Activated CD4-positive, CD25-positive, alpha-beta regulatory T cell treated with anti-CD3 and anti-CD28 coated beads, Interleukin-2, amount 50 U/mL, for 16 hours (primary cell): ENCODE results near the gene RPS6KA2.

Source experiments
- DNase-seq: peaks from one replicate; pipeline ENCODE4 v3.0.0-alpha.2; 2020; ENCODE audit warnings: low read depth, low spot score

RPS6KA2 gene

GRCh38 chr6:166503167-166503744, 123.8 kb downstream of the RPS6KA2 start:
- no peak for DNase-seq

- no peak for DNase-seq
Measured at GRCh38 chr6:166502453-166502852, 124.6 kb downstream of the RPS6KA2 start.

- DNase-seq = no peak
Measured at GRCh38 chr6:166501246-166501645, 125.8 kb downstream of the RPS6KA2 start.

DNA sequence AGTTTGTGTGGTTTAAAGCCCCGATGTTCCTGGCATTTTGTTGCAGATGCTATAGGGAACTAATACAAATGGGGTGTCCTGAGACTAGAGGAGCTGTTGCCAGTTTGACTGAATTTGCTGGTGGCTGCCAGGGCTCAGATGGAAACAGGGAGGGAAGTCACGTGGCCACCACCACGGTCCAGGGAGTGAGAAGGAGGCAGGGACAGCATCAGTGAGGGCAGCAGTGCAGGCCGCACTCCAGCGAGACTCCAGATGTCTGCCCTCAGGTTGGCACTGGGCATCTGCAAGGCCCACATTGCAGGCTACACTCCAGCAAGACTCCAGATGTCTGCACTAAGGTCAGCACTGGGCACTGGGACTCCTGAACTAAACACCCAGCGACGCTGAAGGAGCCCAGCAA, 126.8 kb downstream of the RPS6KA2 start:
- DNase-seq = no peak

DNA sequence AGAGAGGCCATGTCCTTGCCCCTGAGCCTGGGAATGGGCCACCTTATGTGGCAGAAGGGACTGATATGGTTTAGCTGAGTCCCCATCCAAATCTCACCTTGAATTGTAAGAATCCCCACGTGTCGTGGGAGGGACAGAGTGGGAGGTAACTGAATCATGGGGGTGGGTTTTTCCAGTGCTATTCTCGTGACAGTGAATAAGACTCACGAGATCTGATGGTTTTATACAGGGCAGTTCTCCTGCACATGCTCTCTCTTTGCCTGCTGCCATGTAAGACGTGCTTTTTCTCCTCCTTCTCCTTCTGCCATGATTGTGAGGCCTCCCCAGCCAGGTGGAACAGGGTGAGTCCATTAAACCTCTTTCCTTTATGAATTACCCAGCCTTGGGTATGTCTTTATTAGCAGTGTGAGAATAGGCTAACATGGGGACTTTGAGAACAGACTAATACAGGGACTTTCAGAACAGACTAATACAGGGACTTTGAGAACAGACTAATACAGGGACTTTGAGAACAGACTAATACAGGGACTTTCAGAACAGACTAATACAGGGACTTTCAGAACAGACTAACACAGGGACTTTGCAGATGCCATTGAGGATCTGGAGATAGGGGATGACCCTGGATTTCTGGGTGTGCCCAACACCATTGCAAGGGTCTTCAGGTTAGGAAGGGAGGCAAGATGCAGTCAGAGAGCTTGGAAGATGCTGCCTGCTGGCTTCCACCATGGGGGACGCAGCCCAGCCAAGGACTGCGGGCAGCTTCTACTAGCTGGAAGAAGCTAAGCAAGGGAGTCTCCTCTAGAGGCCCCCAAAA, 127.5 kb downstream of the RPS6KA2 start:
- no peak for DNase-seq

DNA sequence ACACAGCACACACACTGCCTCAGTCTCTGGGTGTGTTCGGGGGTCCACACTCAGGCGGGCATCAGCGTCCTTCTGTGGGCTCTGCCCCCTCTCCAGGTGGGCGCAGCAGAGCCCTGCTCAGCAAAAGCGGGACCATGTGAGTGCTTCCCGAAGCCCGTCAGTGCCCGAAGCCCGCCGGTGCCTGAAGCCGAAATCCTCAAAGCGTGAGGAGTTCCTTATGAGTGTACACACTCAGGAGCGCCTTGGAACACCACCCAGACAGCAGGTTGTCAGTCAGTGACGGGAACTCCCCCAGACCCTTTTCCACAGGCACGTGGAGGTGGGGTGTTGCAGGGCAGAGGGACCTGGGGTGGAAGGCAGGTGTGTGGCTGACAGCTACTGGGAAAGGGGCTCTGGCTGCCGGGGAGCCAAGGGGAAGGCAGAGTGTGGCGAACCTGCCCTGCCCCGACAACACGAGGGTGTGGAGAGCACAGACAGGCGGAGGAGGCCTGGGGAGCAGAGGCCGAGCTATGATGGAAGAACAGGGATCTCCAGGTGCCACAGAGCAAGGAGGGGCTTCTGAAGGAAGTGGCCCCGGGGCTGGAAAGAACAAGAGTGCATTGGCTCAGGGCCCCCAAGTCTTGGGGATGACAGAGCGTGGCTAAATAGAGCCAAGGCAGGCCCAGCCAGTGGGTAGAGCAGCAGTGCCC, 128.2 kb downstream of the RPS6KA2 start:
- DNase-seq = no peak

GRCh38 chr6:166498228-166498627, 128.8 kb downstream of the RPS6KA2 start:
- DNase-seq = no peak

GRCh38 chr6:166497087-166497899, 129.8 kb downstream of the RPS6KA2 start:
- DNase-seq = no peak

DNA sequence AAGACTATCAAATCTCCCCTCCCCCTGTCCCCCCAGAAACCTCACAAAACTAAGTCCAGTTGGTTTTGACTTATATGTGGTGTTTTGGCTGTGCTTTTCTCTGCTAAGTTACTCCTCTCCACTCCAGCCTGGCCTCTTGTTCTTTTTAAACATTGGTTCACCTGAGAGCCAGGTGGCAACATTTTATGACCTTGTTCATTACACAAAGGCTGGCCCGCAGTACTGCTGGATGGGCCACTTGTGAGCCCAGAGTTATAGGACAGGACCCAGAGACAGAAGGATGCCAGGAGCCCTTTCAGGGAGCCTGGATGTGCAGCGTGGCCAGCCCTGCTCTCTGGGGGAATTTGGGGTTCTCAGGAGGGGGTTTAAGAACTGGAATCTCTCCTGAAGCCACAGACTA, 130.6 kb downstream of the RPS6KA2 start:
- DNase-seq = no peak

DNA sequence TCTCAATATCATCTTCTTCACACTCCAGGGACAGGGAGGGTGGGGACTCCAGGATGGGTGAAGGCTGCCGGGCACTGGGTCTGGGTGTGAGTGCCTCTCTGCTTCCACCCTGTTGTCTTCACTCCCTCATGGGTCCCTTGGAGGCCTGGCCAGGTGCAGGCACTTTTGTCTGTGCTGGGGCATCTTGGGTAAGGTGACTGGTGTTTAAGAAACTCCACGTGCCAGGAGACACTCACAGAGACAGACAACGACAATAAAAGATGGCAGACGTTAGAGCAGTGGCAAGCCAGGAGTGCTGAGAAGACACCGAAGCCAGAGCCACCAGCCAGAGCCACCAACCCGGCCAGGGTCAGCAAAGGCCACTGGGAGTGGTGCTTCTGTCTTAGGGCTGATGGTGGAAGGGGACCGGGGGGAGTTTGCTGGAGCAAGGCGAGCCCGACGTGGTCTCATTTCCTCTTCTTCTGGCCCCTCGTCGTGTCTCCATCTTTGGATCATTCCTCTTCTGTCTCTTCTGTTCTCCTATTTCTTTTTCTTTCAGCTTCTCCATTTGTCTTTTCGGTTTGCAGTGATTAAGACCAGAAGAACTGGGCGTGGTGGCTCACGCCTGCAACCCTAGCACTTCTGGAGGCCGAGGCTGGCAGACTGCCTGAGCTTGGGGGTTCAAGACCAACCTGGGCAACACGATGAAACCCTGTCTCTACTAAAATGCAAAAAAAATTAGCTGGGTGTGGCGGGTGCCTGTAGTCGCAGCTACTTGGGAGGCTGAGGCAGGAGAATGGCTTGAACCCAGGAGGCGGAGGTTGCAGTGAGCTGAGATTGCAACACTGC, 131.3 kb downstream of the RPS6KA2 start:
- DNase-seq = no peak

DNA sequence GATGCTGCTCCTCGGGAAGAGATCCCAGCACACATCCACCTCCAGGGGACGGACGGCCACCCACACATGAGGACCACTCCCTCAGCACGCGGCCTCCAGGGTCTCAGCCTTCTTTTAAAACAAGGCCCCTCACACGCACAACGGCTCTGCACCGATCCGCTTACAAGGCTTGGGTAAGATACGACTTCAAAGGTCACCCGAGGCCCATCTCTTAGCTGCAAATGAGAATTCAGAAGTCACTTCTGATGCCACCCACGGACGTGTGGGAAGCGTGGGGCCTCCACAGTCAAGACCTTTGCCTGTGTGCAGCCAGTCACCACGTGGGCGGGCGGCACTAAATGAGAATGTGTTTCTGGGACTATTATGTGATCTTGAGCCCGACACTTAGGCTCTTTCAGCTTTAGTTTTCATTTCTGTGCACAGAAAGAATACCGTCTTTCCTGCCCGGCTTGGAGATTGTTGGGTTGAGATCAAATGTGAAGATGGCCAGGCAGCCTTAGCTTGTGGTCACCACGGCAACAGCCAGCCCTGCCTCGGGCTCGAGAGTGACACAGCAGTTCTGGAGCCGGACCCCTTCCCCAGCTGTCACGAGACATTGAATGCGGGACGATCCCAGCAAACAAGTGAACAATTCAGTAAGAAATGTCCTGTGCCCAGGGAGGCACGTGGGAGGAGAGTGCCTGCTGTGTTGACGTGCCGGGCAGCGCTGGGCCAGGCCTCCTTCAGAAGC, 132.1 kb downstream of the RPS6KA2 start:
- DNase-seq = no peak

DNA sequence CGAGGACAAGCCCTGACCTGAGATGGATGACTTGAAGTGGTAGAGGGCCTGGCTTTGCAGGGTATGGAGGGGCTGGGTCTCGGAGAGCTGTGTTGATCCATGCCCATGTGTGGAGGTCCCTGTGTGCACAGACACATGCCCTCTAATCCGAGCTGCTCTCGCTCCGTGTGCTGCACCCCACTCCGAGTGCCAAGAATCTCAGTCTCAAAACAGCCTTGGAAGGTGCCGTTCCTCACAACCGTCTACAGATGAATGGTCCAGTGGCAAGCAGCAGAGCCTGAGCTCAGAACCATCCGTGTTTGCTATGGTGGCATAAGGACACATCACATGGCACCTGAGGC, 133.0 kb downstream of the RPS6KA2 start:
- DNase-seq = no peak

DNA sequence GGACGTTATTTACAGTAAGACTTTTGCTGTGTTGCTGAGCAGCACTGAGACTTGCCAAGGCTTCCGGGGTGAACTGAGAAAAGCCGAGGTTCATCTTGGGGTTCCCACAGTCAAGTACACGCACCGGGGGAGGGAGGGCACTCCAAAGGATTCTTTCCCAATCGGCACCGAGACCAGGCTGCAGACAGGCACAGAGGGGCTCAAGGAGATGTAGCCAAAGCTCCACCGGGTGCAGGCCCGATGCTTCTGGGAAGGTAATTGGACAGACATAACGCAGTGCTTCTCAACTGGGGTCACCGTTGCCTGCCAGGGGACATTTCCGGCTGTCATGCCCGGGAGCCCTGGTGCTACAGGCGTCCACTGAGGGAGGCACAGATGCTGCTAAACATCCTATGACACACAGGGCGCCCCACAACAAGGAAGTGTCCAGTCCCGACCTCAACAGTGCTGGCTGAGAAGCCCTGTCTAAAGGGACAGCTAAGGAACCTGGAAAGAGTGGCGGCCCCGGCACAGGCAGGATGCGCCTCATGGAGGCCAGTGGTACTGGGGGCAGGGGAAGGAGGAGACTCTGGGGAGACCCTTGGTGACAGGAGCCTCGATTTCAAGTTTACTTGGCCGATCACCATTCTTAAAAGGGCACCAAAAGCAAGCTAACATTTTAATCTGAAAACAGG, 133.5 kb downstream of the RPS6KA2 start:
- no peak for DNase-seq

DNA sequence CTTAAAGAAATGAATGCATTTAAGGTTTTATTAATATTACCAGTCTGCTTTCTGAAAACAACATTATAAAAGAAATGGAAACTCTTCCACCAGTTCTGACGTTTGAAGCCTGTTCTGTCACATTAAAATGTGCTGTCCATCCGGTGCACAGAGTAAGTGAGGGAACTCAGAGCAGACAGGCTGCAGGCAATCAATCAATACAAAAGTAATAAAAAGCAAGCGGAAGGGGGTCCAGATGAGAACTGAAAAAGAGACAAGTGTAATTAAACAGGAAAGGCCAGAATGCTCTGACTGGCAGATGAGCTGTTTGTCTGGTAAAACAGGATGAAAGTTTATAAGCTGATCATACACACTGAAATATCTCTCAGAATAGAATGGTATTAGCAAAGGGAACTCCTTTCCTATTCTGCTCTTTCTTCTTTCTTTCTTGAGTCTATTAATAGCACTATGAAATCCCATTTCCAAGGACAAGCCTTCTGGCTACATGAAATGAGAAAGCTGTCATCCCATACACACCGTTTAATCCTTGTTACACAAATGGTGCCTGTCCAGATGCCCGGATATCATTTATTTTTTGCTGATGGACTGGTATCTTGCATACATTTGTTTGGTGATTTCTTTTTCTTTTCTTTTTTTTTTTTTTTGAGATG, 134.8 kb downstream of the RPS6KA2 start:
- no peak for DNase-seq

DNA sequence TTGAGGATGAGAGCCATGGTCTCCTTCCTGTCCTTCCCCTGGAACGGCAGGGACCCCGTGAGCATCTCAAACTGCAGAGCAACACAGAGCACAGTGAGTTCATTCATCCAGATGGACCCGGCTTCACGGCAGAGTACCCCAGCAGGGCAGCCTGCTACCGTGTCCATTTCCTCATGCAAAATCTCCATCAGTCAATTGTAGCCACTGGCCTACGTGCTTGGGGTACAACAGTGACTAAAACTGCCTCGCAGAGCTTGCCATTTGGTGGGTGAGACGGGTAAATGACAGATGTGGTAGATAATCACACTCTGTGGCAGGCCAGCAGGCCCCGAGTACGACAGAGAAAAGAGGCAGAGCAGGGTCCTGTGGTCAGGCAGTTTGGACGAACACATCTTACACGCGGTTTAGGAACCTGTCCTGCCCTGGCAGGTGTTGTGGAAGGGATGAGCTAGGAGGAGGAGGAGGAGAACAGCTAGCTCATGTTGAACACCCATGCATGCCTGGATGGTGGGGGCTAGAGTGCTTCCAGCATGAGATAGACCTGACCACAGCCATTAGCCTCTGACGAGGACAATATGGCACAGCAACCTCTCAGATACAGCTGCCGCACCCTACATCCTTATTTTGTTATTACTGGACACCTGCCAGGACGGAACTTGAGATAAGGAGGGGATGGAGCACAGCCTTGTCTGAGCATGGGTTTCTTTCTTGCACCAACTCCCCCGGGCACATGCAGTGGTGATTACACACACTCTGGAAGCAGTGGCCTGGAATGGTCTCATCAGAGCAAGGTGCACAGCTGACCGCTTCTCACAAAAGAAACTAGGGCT, 136.2 kb downstream of the RPS6KA2 start:
- DNase-seq = no peak

GRCh38 chr6:166489301-166490155, 137.5 kb downstream of the RPS6KA2 start:
- no peak for DNase-seq

DNA sequence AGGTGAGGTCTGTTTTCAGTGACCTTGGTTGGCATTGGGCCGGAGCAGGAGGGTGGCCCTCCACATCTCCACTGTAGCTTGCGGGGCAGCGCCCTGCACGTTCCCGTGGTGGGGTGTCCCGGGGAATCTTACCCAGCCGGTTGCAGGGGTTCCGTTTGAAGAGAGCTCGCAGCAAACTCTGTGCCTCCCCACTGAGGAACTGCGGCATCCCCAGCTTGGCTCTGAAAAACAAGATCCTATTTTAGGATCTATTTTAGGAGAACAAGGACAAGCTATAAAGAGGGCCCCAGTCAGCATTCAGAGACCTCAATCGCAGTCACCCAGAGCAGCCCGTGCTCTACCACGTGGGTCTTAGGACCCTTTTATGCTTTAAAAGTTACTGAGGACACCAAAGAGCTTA, 138.3 kb downstream of the RPS6KA2 start:
- DNase-seq = no peak
